ENCODE results near the gene TMEM95. TPM values are rescaled to one million over a fixed set of nuclear protein-coding genes. Genes with fewer than 3 reads are reported as not detected.

Gene TMEM95
- total RNA-seq, 1 experiment from 2014 or later = not detected

DNA sequence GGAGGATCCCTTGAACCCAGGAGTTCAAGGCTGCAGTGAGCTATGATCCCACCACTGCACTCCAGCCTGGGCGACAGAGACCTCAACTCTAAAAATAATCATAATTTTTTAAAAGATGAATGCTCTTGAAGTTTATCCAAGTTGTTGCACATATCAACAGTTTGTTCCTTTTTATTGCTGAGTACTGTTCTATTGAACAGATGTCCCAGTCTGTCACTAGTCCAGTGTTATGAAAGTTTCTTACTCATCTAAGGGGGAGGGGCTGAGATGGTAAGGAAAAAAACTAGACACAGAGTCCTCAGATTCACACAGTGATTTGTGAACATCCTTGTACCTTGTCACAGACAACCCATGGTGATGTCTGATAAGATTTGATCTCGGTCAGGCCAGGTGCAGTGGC, 14.8 kb upstream of the TMEM95 start:
- intact Hi-C loops (cut with micrococcal nuclease) = no loop called here
- Mint-ChIP-seq H3K36me3 (ENCODE audit: insufficient read depth, unreplicated experiment) (no peaks in the 10 kb centered on the region), H3K4me3 (ENCODE audit: unreplicated experiment) (no peak overlapping the region), H3K27ac (ENCODE audit: low read depth, unreplicated experiment) (no peak overlapping the region), H3K4me1 (ENCODE audit: insufficient read depth, unreplicated experiment) (no peaks in the 10 kb centered on the region), H3K27me3 (ENCODE audit: insufficient read depth, unreplicated experiment) (peaks cover 12% of the 10 kb centered on the region), H3K9me3 (ENCODE audit: unreplicated experiment) (no peaks in the 10 kb centered on the region)
- BruUV-seq (replicated peaks) = no TSS peak
- TF ChIP-seq, protein P1, sequence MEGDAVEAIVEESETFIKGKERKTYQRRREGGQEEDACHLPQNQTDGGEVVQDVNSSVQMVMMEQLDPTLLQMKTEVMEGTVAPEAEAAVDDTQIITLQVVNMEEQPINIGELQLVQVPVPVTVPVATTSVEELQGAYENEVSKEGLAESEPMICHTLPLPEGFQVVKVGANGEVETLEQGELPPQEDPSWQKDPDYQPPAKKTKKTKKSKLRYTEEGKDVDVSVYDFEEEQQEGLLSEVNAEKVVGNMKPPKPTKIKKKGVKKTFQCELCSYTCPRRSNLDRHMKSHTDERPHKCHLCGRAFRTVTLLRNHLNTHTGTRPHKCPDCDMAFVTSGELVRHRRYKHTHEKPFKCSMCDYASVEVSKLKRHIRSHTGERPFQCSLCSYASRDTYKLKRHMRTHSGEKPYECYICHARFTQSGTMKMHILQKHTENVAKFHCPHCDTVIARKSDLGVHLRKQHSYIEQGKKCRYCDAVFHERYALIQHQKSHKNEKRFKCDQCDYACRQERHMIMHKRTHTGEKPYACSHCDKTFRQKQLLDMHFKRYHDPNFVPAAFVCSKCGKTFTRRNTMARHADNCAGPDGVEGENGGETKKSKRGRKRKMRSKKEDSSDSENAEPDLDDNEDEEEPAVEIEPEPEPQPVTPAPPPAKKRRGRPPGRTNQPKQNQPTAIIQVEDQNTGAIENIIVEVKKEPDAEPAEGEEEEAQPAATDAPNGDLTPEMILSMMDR (IDR thresholded peaks at IDR 0.05; ENCODE audit: unreplicated experiment) = no peak
- POLR2A ChIA-PET = interaction anchor here (1.1 to 2.1 kb wide), 2 partner anchors 10 kb away, joined by 3 to 9 read pairs; partner anchors contain the start of gene NEURL4
- DNase-seq (ENCODE audit: unreplicated experiment) = no peak
- CTCF ChIA-PET = interaction anchor here (0.6 kb wide), 1 partner anchor 176 kb away, joined by 3 read pairs; no protein-coding TSS in a partner anchor

DNA sequence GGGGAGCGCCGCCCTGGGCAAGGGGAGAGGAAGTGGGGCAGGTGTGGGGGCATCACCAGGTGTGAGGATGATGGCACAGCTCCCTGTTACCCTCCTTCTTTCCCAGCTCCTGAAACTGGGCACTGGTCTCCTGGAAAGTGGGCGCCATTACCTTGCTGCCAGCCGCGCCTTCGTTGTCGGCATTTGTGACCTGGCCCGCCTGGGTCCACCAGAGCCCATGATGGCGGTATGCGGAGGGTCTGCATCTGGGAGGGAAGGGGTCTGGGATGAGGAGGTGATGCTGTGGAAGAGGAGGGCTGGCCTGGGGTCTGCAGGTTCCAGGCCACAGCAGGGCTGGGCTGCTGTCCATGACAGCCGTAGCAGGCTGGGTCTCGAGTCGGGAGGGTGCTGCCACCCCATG, 13.1 kb upstream of the TMEM95 start:
- TF ChIP-seq, protein P1 (IDR thresholded peaks at IDR 0.05; ENCODE audit: unreplicated experiment) = no peak
- Mint-ChIP-seq H3K36me3 (ENCODE audit: insufficient read depth, unreplicated experiment) (peaks cover 4% of the 10 kb centered on the region), H3K9me3 (ENCODE audit: unreplicated experiment) (no peaks in the 10 kb centered on the region), H3K27ac (ENCODE audit: low read depth, unreplicated experiment) (no peak overlapping the region), H3K4me1 (ENCODE audit: insufficient read depth, unreplicated experiment) (no peaks in the 10 kb centered on the region), H3K27me3 (ENCODE audit: insufficient read depth, unreplicated experiment) (peaks cover 12% of the 10 kb centered on the region), H3K4me3 (ENCODE audit: unreplicated experiment) (no peak overlapping the region)
- no TSS peak for BruUV-seq (replicated peaks)
- intact Hi-C loops (cut with micrococcal nuclease) = no loop called here
- ChIA-PET POLR2A (interaction anchor here (1.2 to 2.5 kb wide), 2 partner anchors 12 to 26 kb away, joined by 3 to 16 read pairs; partner anchors contain the start of gene NEURL4), CTCF (interaction anchor here (0.6 to 1.1 kb wide), 2 partner anchors 12 to 1970 kb away, joined by 3 to 4 read pairs; no protein-coding TSS in a partner anchor)
- DNase-seq (ENCODE audit: unreplicated experiment) = no peak

DNA sequence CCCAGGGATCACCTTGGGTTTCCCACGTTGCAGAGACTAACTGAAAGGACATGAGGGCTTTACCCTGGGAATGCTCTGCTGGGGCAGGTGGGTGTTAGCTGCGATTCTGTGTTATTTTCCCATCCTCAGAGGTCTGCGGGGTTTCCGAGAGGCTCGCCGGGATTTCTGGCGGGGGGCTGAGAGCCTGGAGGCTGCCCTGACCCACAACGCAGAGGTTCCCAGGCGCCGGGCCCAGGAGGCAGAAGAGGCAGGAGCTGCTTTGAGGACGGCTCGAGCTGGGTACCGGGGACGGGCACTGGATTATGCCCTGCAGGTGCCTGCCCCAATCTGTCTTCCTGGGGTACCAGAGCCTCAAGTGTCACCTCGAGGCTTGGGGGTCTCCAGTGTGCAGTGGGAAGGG, 11.7 kb upstream of the TMEM95 start:
- Mint-ChIP-seq H3K9me3 (ENCODE audit: unreplicated experiment) (no peaks in the 10 kb centered on the region), H3K27ac (ENCODE audit: low read depth, unreplicated experiment) (no peak overlapping the region), H3K4me3 (ENCODE audit: unreplicated experiment) (no peak overlapping the region), H3K4me1 (ENCODE audit: insufficient read depth, unreplicated experiment) (no peaks in the 10 kb centered on the region), H3K27me3 (ENCODE audit: insufficient read depth, unreplicated experiment) (peaks cover 12% of the 10 kb centered on the region), H3K36me3 (ENCODE audit: insufficient read depth, unreplicated experiment) (peaks cover 8% of the 10 kb centered on the region)
- ChIA-PET CTCF (interaction anchor here (0.8 to 1.7 kb wide), 2 partner anchors 9 to 35 kb away, joined by 3 to 5 read pairs; no protein-coding TSS in a partner anchor), POLR2A (interaction anchor here (1.1 to 2.5 kb wide), 3 partner anchors 13 to 140 kb away, joined by 3 to 16 read pairs (median 3); partner anchors contain the start of gene NEURL4)
- DNase-seq (ENCODE audit: unreplicated experiment) = no peak
- no TSS peak for BruUV-seq (replicated peaks)
- intact Hi-C loops (cut with micrococcal nuclease) = no loop called here
- TF ChIP-seq, protein P1 (IDR thresholded peaks at IDR 0.05; ENCODE audit: unreplicated experiment) = no peak

DNA sequence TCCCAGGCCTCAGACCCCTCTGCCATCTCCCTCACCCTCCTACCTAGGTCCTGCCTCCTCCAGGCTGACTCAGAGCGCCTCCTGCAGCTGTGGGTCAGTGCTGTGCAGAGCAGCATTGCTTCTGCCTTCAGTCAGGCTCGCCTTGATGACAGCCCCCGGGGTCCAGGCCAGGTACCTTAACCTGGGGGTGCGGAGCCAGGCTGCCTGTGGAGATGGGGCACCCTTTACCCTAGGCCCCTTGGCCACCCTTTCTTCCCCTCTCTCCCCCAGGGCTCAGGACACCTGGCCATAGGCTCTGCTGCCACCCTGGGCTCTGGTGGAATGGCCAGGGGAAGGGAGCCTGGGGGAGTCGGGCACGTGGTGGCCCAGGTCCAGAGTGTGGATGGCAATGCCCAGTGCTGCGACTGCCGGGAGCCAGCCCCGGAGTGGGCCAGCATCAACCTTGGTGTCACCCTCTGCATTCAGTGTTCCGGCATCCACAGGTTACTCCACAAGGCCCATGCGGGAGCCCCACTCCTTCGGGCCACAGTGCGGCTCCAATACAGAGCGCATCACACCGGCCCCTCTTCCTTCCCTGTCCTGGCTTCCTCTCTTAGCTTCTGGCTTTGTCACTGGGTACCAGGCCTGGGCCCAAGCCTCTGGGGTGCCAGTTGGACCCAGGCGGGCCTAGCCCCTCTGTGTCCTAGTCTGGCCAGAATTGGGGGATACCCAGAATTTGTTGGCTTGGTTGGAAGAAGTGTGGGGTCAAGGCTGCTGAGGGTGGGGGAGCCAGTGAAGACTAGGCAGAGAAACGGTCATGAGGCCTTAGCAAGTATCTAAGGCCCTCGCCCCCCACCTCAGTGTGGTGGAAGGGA, 8.0 kb upstream of the TMEM95 start:
- H3K4me1 Mint-ChIP-seq (ENCODE audit: insufficient read depth, unreplicated experiment) = peaks cover 5% of the 10 kb centered on the region
- CTCF ChIA-PET = interaction anchor here (0.5 to 1.1 kb wide), 2 partner anchors 22 to 106 kb away, joined by 3 read pairs; no protein-coding TSS in a partner anchor
- POLR2A ChIA-PET = interaction anchor here (0.6 to 1.6 kb wide), 4 partner anchors 17 to 118 kb away, joined by 3 to 4 read pairs (median 4); no protein-coding TSS in a partner anchor
- intact Hi-C loops (cut with micrococcal nuclease) = loop anchor here (1.0 to 5.0 kb wide), 2 partner anchors 67 to 300 kb away; no protein-coding TSS in a partner anchor
- no peak for DNase-seq (ENCODE audit: unreplicated experiment)
- H3K4me3 Mint-ChIP-seq (ENCODE audit: unreplicated experiment) = no peak overlapping the region
- H3K27ac Mint-ChIP-seq (ENCODE audit: low read depth, unreplicated experiment) = no peak overlapping the region
- H3K9me3 Mint-ChIP-seq (ENCODE audit: unreplicated experiment) = no peaks in the 10 kb centered on the region
- BruUV-seq (replicated peaks) = no TSS peak
- TF ChIP-seq, protein P1 (IDR thresholded peaks at IDR 0.05; ENCODE audit: unreplicated experiment) = no peak
- H3K27me3 Mint-ChIP-seq (ENCODE audit: insufficient read depth, unreplicated experiment) = peaks cover under 1% of the 10 kb centered on the region
- H3K36me3 Mint-ChIP-seq (ENCODE audit: insufficient read depth, unreplicated experiment) = peaks cover 22% of the 10 kb centered on the region

Data from MCF 10A (cell line).